HG02870 (cell line): ENCODE results near the gene HMGCLL1.

Experiments
- ATAC-seq: cut with Tn5 transposase; IDR thresholded peaks from one replicate; pipeline ENCODE4 v1.9.1; 2021; ENCODE audit warnings: mild to moderate bottlenecking, moderate library complexity; ENCODE audit not compliant: unreplicated experiment

Gene HMGCLL1

GRCh38 chr6:55536391-55536956 lies 42.5 kb downstream of the HMGCLL1 start:
- no peak for ATAC-seq

GRCh38 chr6:55531496-55531895 lies 47.5 kb downstream of the HMGCLL1 start:
- no peak for ATAC-seq

GRCh38 chr6:55530931-55531330 lies 48.1 kb downstream of the HMGCLL1 start:
- ATAC-seq: no peak

- no peak for ATAC-seq
Measured at GRCh38 chr6:55528624-55529023, 50.4 kb downstream of the HMGCLL1 start.

- no peak for ATAC-seq
Measured at GRCh38 chr6:55524441-55524840, 54.6 kb downstream of the HMGCLL1 start.

- no peak for ATAC-seq
Measured at GRCh38 chr6:55518529-55519060, 60.4 kb downstream of the HMGCLL1 start.

- no peak for ATAC-seq
Measured at GRCh38 chr6:55516736-55517135, 62.3 kb downstream of the HMGCLL1 start.

GRCh38 chr6:55512904-55513303 lies 66.1 kb downstream of the HMGCLL1 start:
- no peak for ATAC-seq

GRCh38 chr6:55511122-55511800 lies 67.7 kb downstream of the HMGCLL1 start:
- ATAC-seq: no peak

GRCh38 chr6:55499591-55499990 lies 79.4 kb downstream of the HMGCLL1 start:
- ATAC-seq: no peak

GRCh38 chr6:55497694-55498093 lies 81.3 kb downstream of the HMGCLL1 start:
- ATAC-seq: no peak

GRCh38 chr6:55496201-55496600 lies 82.8 kb downstream of the HMGCLL1 start:
- ATAC-seq: no peak

GRCh38 chr6:55495277-55495676 lies 83.7 kb downstream of the HMGCLL1 start:
- ATAC-seq: no peak

GRCh38 chr6:55494411-55494810 lies 84.6 kb downstream of the HMGCLL1 start:
- no peak for ATAC-seq

GRCh38 chr6:55492259-55492658 lies 86.7 kb downstream of the HMGCLL1 start:
- no peak for ATAC-seq

GRCh38 chr6:55490871-55491270 lies 88.1 kb downstream of the HMGCLL1 start:
- ATAC-seq: no peak

- ATAC-seq: no peak
Measured at GRCh38 chr6:55474382-55474781, 104.6 kb downstream of the HMGCLL1 start.

GRCh38 chr6:55473722-55474121 lies 105.3 kb downstream of the HMGCLL1 start:
- ATAC-seq: no peak

- no peak for ATAC-seq
Measured at GRCh38 chr6:55469951-55470366, 109.0 kb downstream of the HMGCLL1 start.

GRCh38 chr6:55456016-55456415 lies 123.0 kb downstream of the HMGCLL1 start:
- no peak for ATAC-seq

GRCh38 chr6:55450005-55450404 lies 129.0 kb downstream of the HMGCLL1 start:
- no peak for ATAC-seq

GRCh38 chr6:55449225-55449624 lies 129.8 kb downstream of the HMGCLL1 start:
- ATAC-seq: no peak

- no peak for ATAC-seq
Measured at GRCh38 chr6:55448451-55448850, 130.5 kb downstream of the HMGCLL1 start.
